ENCODE results near the gene GPR179. TPM values are rescaled to one million over a fixed set of nuclear protein-coding genes. Genes with fewer than 3 reads are reported as not detected.

Gene GPR179
- total RNA-seq, 2 experiments from 2014 or later = 0.32 to 1.1 TPM

DNA sequence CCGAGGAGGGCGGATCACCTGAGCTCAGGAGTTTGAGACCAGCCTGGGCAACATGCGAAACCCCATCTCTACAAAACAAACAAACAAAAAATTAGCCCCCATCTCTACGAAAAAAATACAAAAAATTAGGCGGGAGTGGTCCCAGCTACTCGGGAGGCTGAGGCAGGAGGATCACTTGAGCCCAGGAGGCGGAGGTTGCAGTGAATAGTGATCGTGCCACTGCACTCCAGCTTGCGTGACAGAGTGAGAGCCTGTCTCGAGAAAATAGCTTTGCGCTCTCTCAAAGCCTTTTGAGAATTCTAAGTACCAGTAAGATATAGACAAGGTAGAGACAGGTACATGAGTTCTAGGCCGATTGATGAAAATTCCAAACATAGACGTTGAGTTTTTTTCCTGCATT lies 9.9 kb upstream of the GPR179 start:
- peaks cover 15% of the 10 kb centered on the region; the same call in 1 of the 2 replicates for H3K79me2 ChIP-seq (ENCODE audit: insufficient read depth, low read depth, low read length)
- POLR2A ChIA-PET = interaction anchor here (1.5 to 5.3 kb wide), 2 partner anchors 29 to 63 kb away, joined by 5 to 38 read pairs; no protein-coding TSS in a partner anchor

DNA sequence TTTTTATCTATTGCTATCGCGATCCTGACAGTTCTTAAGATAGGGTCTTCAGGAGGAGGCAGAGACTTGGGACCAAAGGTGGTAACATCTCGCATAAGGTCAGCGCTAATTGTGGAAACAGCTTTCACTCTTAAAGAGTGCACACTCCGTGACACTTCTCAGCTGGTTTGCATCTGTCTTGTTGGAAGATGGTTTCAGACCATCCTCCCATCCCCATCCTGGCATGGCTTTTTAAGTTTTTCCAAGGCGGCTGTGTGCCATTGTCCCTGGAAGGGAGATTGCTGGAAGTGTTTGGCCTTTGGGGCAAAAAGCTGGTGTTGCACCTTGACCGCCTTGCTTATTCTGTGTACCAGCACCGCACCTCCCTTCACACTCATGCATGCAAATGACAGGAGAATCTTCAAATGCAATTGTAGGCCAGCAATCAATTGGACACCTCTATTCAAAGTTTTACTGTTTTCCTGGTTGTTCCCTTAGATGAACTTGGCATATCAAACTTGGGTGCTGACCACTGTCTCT lies 9.4 kb upstream of the GPR179 start:
- no peaks in the 10 kb centered on the region for H3K9me3 ChIP-seq (ENCODE audit: low read length)
- no peak overlapping the region for H2AFZ ChIP-seq (ENCODE audit: low read length)
- DNase-seq (ENCODE audit: low spot score) = peak; percentile 33
- peaks cover 58% of the 10 kb centered on the region for H3K4me1 ChIP-seq (ENCODE audit: insufficient read depth, low read length, poor library complexity, severe bottlenecking)
- no peaks in the 10 kb centered on the region for H3K36me3 ChIP-seq (ENCODE audit: insufficient read depth, low read length)
- CTCF ChIA-PET (ENCODE audit: unreplicated experiment) = interaction anchor here (0.9 to 1.4 kb wide), 2 partner anchors 8 to 46 kb away, joined by 3 read pairs; no protein-coding TSS in a partner anchor
- no peak overlapping the region for H3K27ac ChIP-seq (ENCODE audit: low read depth, low read length, poor library complexity, severe bottlenecking)
- intact Hi-C loops (cut with micrococcal nuclease; ENCODE audit: unreplicated experiment) = loop anchor here (5.0 kb wide), 1 partner anchor 139 kb away; no protein-coding TSS in a partner anchor
- H4K20me1 ChIP-seq (ENCODE audit: insufficient read depth, low read length) = 0 out of 2 replicates have a peak, but pooled peaks cover 17% of the 10 kb centered on the region
- BruUV-seq (replicated peaks) = no TSS peak
- POLR2A ChIA-PET = interaction anchor here (0.6 to 5.3 kb wide), 4 partner anchors 14 to 63 kb away, joined by 4 to 38 read pairs (median 5); no protein-coding TSS in a partner anchor
- no peaks in the 10 kb centered on the region for H3K9me2 ChIP-seq (ENCODE audit: insufficient read depth, low read length)
- H3K4me2 ChIP-seq (ENCODE audit: low read length) = peak overlapping the region; percentile 89
- TF ChIP-seq, protein P1, sequence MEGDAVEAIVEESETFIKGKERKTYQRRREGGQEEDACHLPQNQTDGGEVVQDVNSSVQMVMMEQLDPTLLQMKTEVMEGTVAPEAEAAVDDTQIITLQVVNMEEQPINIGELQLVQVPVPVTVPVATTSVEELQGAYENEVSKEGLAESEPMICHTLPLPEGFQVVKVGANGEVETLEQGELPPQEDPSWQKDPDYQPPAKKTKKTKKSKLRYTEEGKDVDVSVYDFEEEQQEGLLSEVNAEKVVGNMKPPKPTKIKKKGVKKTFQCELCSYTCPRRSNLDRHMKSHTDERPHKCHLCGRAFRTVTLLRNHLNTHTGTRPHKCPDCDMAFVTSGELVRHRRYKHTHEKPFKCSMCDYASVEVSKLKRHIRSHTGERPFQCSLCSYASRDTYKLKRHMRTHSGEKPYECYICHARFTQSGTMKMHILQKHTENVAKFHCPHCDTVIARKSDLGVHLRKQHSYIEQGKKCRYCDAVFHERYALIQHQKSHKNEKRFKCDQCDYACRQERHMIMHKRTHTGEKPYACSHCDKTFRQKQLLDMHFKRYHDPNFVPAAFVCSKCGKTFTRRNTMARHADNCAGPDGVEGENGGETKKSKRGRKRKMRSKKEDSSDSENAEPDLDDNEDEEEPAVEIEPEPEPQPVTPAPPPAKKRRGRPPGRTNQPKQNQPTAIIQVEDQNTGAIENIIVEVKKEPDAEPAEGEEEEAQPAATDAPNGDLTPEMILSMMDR (conservative IDR thresholded peaks at IDR 0.05; ENCODE audit: low read length) = no peak
- TF ChIP-seq EZH2phosphoT487 (IDR thresholded peaks at IDR 0.05; ENCODE audit: borderline replicate concordance, low read depth, low read length) = no peak
- peak overlapping the region; percentile 89 for H3K4me3 ChIP-seq (ENCODE audit: low read depth, low read length, poor library complexity, severe bottlenecking)
- H3K79me2 ChIP-seq (ENCODE audit: insufficient read depth, low read depth, low read length) = peaks cover 15% of the 10 kb centered on the region; the same call in 1 of the 2 replicates

More for the DNA sequence above, 9.9 kb upstream of the GPR179 start:
- H4K20me1 ChIP-seq (ENCODE audit: insufficient read depth, low read length) = 0 out of 2 replicates have a peak, but pooled peaks cover 17% of the 10 kb centered on the region
- H3K9me2 ChIP-seq (ENCODE audit: insufficient read depth, low read length) = no peaks in the 10 kb centered on the region
- no peak overlapping the region for H3K27ac ChIP-seq (ENCODE audit: low read depth, low read length, poor library complexity, severe bottlenecking)
- H2AFZ ChIP-seq (ENCODE audit: low read length) = no peak overlapping the region
- no peak for TF ChIP-seq EZH2phosphoT487 (IDR thresholded peaks at IDR 0.05; ENCODE audit: borderline replicate concordance, low read depth, low read length)
- TF ChIP-seq, protein P1 (conservative IDR thresholded peaks at IDR 0.05; ENCODE audit: low read length) = no peak
- no peak for DNase-seq (ENCODE audit: low spot score)
- peaks cover 58% of the 10 kb centered on the region for H3K4me1 ChIP-seq (ENCODE audit: insufficient read depth, low read length, poor library complexity, severe bottlenecking)
- no peaks in the 10 kb centered on the region for H3K9me3 ChIP-seq (ENCODE audit: low read length)
- no TSS peak for BruUV-seq (replicated peaks)
- peak overlapping the region; percentile 89 for H3K4me2 ChIP-seq (ENCODE audit: low read length)
- no peaks in the 10 kb centered on the region for H3K36me3 ChIP-seq (ENCODE audit: insufficient read depth, low read length)
- CTCF ChIA-PET (ENCODE audit: unreplicated experiment) = interaction anchor here (0.5 to 1.5 kb wide), 4 partner anchors 8 to 61 kb away, joined by 3 to 4 read pairs (median 3); no protein-coding TSS in a partner anchor
- intact Hi-C loops (cut with micrococcal nuclease; ENCODE audit: unreplicated experiment) = loop anchor here (5.0 kb wide), 1 partner anchor 139 kb away; no protein-coding TSS in a partner anchor
- H3K4me3 ChIP-seq (ENCODE audit: low read depth, low read length, poor library complexity, severe bottlenecking) = peak overlapping the region; percentile 89

Data from OCI-LY7 (cell line).